Measurements from ENCODE around the gene GHR. TPM values are rescaled to one million over a fixed set of nuclear protein-coding genes. Genes with fewer than 3 reads are reported as not detected.
"Not testable (repeated sequence)": the region's sequence is repeated elsewhere in the genome, so short reads cannot be mapped to it uniquely, and the experiment has no call there.

The GHR gene
- polyA plus RNA-seq, 3 donors, result not detected

- 100% methylated on average over 1 of the region's 3 CpGs for WGBS (ENCODE audit: insufficient coverage)
- H3K4me3 Mint-ChIP-seq, result no peak overlapping the region
- DNase-seq, result no peak
- no peak for TF ChIP-seq CTCF (IDR thresholded peaks at IDR 0.05)
- Histone ChIP-seq H3K9ac (ENCODE audit: insufficient read depth, low read length, poor library complexity, severe bottlenecking) (no peak overlapping the region), H3K27ac (ENCODE audit: low read depth in 1 of 2, low read length in 2 of 2) (no peak overlapping the region), H3K4me2 (replicated peaks; ENCODE audit: extremely low read depth, low read length, poor library complexity, severe bottlenecking) (no peak overlapping the region), H3K4me1 (ENCODE audit: control insufficient read depth in 1 of 2, insufficient read depth in 2 of 2, low read length in 2 of 2) (no peaks in the 10 kb centered on the region), H3K27me3 (ENCODE audit: control insufficient read depth in 2 of 2, insufficient read depth in 2 of 2, low read length in 2 of 2) (no peaks in the 10 kb centered on the region), H3K9me3 (replicated peaks in 1 of 2; ENCODE audit: control insufficient read depth in 1 of 2, insufficient read depth in 1 of 2, low read length in 2 of 2) (no peaks in the 10 kb centered on the region), H3K36me3 (replicated peaks in 1 of 2; ENCODE audit: control insufficient read depth in 1 of 2, insufficient read depth in 2 of 2, low read length in 2 of 2) (no peaks in the 10 kb centered on the region), H3K79me2 (ENCODE audit: insufficient read depth, low read length) (no peaks in the 10 kb centered on the region), H4K20me1 (ENCODE audit: insufficient read depth, low read length) (no peaks in the 10 kb centered on the region), H2AFZ (ENCODE audit: insufficient read depth, low read depth, low read length, poor library complexity, severe bottlenecking) (no peak overlapping the region), H3K4me3 (replicated peaks in 1 of 3; ENCODE audit: low read depth in 2 of 3, low read length in 3 of 3) (no peak overlapping the region)
- H3K36me3 Mint-ChIP-seq, result no peaks in the 10 kb centered on the region
- H3K9me3 Mint-ChIP-seq, result no peaks in the 10 kb centered on the region
- H3K4me1 Mint-ChIP-seq, result no peaks in the 10 kb centered on the region
- no peak overlapping the region for H3K27ac Mint-ChIP-seq
- intact Hi-C loops (cut with micrococcal nuclease), result no loop called here
- peaks cover 1 to 8% (median 5%) of the 10 kb centered on the region in 3 donors for H3K27me3 Mint-ChIP-seq (ENCODE audit: low read depth in 3 of 3)
These were observed 149.1 kb downstream of the GHR start for GRCh38 chr5:42572313-42572712.

GRCh38 chr5:42573386-42573785 is 150.1 kb downstream of the GHR start:
- Mint-ChIP-seq H3K27me3 (ENCODE audit: low read depth in 3 of 3) (peaks cover 1 to 5% (median 4%) of the 10 kb centered on the region in 3 donors), H3K27ac (no peak overlapping the region), H3K4me3 (no peak overlapping the region), H3K4me1 (no peaks in the 10 kb centered on the region), H3K36me3 (no peaks in the 10 kb centered on the region), H3K9me3 (no peaks in the 10 kb centered on the region)
- H3K9ac ChIP-seq (ENCODE audit: insufficient read depth, low read length, poor library complexity, severe bottlenecking), result no peak overlapping the region
- H3K4me1 ChIP-seq (ENCODE audit: control insufficient read depth in 1 of 2, insufficient read depth in 2 of 2, low read length in 2 of 2), result no peaks in the 10 kb centered on the region
- no peak overlapping the region for H2AFZ ChIP-seq (ENCODE audit: insufficient read depth, low read depth, low read length, poor library complexity, severe bottlenecking)
- H3K9me3 ChIP-seq (replicated peaks in 1 of 2; ENCODE audit: control insufficient read depth in 1 of 2, insufficient read depth in 1 of 2, low read length in 2 of 2), result no peaks in the 10 kb centered on the region
- intact Hi-C loops (cut with micrococcal nuclease), result no loop called here
- H3K27me3 ChIP-seq (ENCODE audit: control insufficient read depth in 2 of 2, insufficient read depth in 2 of 2, low read length in 2 of 2), result no peaks in the 10 kb centered on the region
- TF ChIP-seq CTCF (IDR thresholded peaks at IDR 0.05), result no peak
- no peak overlapping the region for H3K27ac ChIP-seq (ENCODE audit: low read depth in 1 of 2, low read length in 2 of 2)
- no peak overlapping the region for H3K4me3 ChIP-seq (replicated peaks in 1 of 3; ENCODE audit: low read depth in 2 of 3, low read length in 3 of 3)
- H3K36me3 ChIP-seq (replicated peaks in 1 of 2; ENCODE audit: control insufficient read depth in 1 of 2, insufficient read depth in 2 of 2, low read length in 2 of 2), result no peaks in the 10 kb centered on the region
- no peak overlapping the region for H3K4me2 ChIP-seq (replicated peaks; ENCODE audit: extremely low read depth, low read length, poor library complexity, severe bottlenecking)
- no peak for DNase-seq
- WGBS (ENCODE audit: insufficient coverage), result 67% methylated on average over 2 of the region's 2 CpGs
- H4K20me1 ChIP-seq (ENCODE audit: insufficient read depth, low read length), result no peaks in the 10 kb centered on the region
- H3K79me2 ChIP-seq (ENCODE audit: insufficient read depth, low read length), result no peaks in the 10 kb centered on the region

GRCh38 chr5:42575914-42576313 is 152.7 kb downstream of the GHR start:
- H3K79me2 ChIP-seq (ENCODE audit: insufficient read depth, low read length); H4K20me1 ChIP-seq (ENCODE audit: insufficient read depth, low read length); H2AFZ ChIP-seq (ENCODE audit: insufficient read depth, low read depth, low read length, poor library complexity, severe bottlenecking); H3K36me3 ChIP-seq (replicated peaks in 1 of 2; ENCODE audit: control insufficient read depth in 1 of 2, insufficient read depth in 2 of 2, low read length in 2 of 2); H3K4me2 ChIP-seq (replicated peaks; ENCODE audit: extremely low read depth, low read length, poor library complexity, severe bottlenecking); H3K27me3 Mint-ChIP-seq (ENCODE audit: low read depth in 3 of 3); DNase-seq; intact Hi-C loops (cut with micrococcal nuclease); H3K9me3 Mint-ChIP-seq; H3K27ac ChIP-seq (ENCODE audit: low read depth in 1 of 2, low read length in 2 of 2); H3K9me3 ChIP-seq (replicated peaks in 1 of 2; ENCODE audit: control insufficient read depth in 1 of 2, insufficient read depth in 1 of 2, low read length in 2 of 2); H3K27me3 ChIP-seq (ENCODE audit: control insufficient read depth in 2 of 2, insufficient read depth in 2 of 2, low read length in 2 of 2); H3K9ac ChIP-seq (ENCODE audit: insufficient read depth, low read length, poor library complexity, severe bottlenecking); H3K4me1 ChIP-seq (ENCODE audit: control insufficient read depth in 1 of 2, insufficient read depth in 2 of 2, low read length in 2 of 2); H3K4me3 Mint-ChIP-seq; H3K4me3 ChIP-seq (replicated peaks in 1 of 3; ENCODE audit: low read depth in 2 of 3, low read length in 3 of 3); H3K27ac Mint-ChIP-seq; H3K4me1 Mint-ChIP-seq; H3K36me3 Mint-ChIP-seq: not testable (repeated sequence)
- no CpG with 5 or more reads among the region's 1 CpG for WGBS (ENCODE audit: insufficient coverage)

GRCh38 chr5:42578901-42579300 is 155.7 kb downstream of the GHR start:
- H3K4me3 ChIP-seq (replicated peaks in 1 of 3; ENCODE audit: low read depth in 2 of 3, low read length in 3 of 3); H3K4me2 ChIP-seq (replicated peaks; ENCODE audit: extremely low read depth, low read length, poor library complexity, severe bottlenecking); H4K20me1 ChIP-seq (ENCODE audit: insufficient read depth, low read length); H3K36me3 Mint-ChIP-seq; H3K27me3 Mint-ChIP-seq (ENCODE audit: low read depth in 3 of 3); H3K27ac ChIP-seq (ENCODE audit: low read depth in 1 of 2, low read length in 2 of 2); H3K79me2 ChIP-seq (ENCODE audit: insufficient read depth, low read length); H3K27me3 ChIP-seq (ENCODE audit: control insufficient read depth in 2 of 2, insufficient read depth in 2 of 2, low read length in 2 of 2); H3K9ac ChIP-seq (ENCODE audit: insufficient read depth, low read length, poor library complexity, severe bottlenecking); intact Hi-C loops (cut with micrococcal nuclease); H3K4me3 Mint-ChIP-seq; H3K27ac Mint-ChIP-seq; H3K4me1 Mint-ChIP-seq; DNase-seq; H2AFZ ChIP-seq (ENCODE audit: insufficient read depth, low read depth, low read length, poor library complexity, severe bottlenecking); H3K9me3 ChIP-seq (replicated peaks in 1 of 2; ENCODE audit: control insufficient read depth in 1 of 2, insufficient read depth in 1 of 2, low read length in 2 of 2); H3K9me3 Mint-ChIP-seq; H3K4me1 ChIP-seq (ENCODE audit: control insufficient read depth in 1 of 2, insufficient read depth in 2 of 2, low read length in 2 of 2); H3K36me3 ChIP-seq (replicated peaks in 1 of 2; ENCODE audit: control insufficient read depth in 1 of 2, insufficient read depth in 2 of 2, low read length in 2 of 2): not testable (repeated sequence)
- WGBS (ENCODE audit: insufficient coverage), result no CpG with 5 or more reads among the region's 1 CpG
